IMR-90 (cell line): ENCODE measurements around the gene NPRL2.

ENCODE experiments used
- BHLHE40 ChIP-seq: fragments of 150-350 bp; IDR thresholded peaks from 2 replicates; pipeline ENCODE4 v1.6.1; 2016; ENCODE audit warnings: mild to moderate bottlenecking, low read depth, low read length
- CEBPB ChIP-seq: IDR thresholded peaks from 2 replicates; pipeline ENCODE4 v1.6.1; 2012; ENCODE audit warnings: low read depth, low read length, improper control_type of control experiment
- CHD1 ChIP-seq: IDR thresholded peaks from 2 replicates; pipeline ENCODE4 v1.6.1; 2012; ENCODE audit warnings: low read depth, low read length, improper control_type of control experiment
- MAFK ChIP-seq: IDR thresholded peaks from 2 replicates; pipeline ENCODE4 v1.6.1; 2012; ENCODE audit warnings: low read depth, low read length, improper control_type of control experiment
- MAZ ChIP-seq: IDR thresholded peaks from 2 replicates; pipeline ENCODE4 v1.6.1; 2012; ENCODE audit warnings: low read depth, mild to moderate bottlenecking, low read length, improper control_type of control experiment, moderate library complexity, borderline replicate concordance
- MXI1 ChIP-seq: IDR thresholded peaks from 2 replicates; pipeline ENCODE4 v1.6.1; 2012; ENCODE audit warnings: low read depth, mild to moderate bottlenecking, low read length, moderate library complexity, borderline replicate concordance
- POLR2A ChIP-seq: IDR thresholded peaks from 2 replicates; pipeline ENCODE4 v1.6.1; 2012; ENCODE audit warnings: mild to moderate bottlenecking, low read depth, low read length
- RAD21 ChIP-seq: IDR thresholded peaks from 2 replicates; pipeline ENCODE4 v1.6.1; 2012; ENCODE audit warnings: low read length, improper control_type of control experiment
- RFX5 ChIP-seq: IDR thresholded peaks from 2 replicates; pipeline ENCODE4 v1.8.0; 2012; ENCODE audit warnings: low read depth, mild to moderate bottlenecking, low read length, moderate library complexity
- SMC3 ChIP-seq: fragments of 150-350 bp; IDR thresholded peaks from 2 replicates; pipeline ENCODE4 v1.6.1; 2016; ENCODE audit warnings: low read depth, mild to moderate bottlenecking, antibody characterized with exemption, low read length, moderate library complexity
- TF ChIP-seq, protein P1 (sequence below): conservative IDR thresholded peaks from 2 replicates; pipeline ENCODE4 v1.5.1; 2012; ENCODE audit warnings: mild to moderate bottlenecking, low read depth, low read length, improper control_type of control experiment
- TF ChIP-seq, protein P2 (sequence below): fragments of 150-350 bp; IDR thresholded peaks from 2 replicates; pipeline ENCODE4 v1.6.1; 2017; ENCODE audit warnings: mild to moderate bottlenecking, antibody characterized with exemption, low read length, low read depth

DNA sequence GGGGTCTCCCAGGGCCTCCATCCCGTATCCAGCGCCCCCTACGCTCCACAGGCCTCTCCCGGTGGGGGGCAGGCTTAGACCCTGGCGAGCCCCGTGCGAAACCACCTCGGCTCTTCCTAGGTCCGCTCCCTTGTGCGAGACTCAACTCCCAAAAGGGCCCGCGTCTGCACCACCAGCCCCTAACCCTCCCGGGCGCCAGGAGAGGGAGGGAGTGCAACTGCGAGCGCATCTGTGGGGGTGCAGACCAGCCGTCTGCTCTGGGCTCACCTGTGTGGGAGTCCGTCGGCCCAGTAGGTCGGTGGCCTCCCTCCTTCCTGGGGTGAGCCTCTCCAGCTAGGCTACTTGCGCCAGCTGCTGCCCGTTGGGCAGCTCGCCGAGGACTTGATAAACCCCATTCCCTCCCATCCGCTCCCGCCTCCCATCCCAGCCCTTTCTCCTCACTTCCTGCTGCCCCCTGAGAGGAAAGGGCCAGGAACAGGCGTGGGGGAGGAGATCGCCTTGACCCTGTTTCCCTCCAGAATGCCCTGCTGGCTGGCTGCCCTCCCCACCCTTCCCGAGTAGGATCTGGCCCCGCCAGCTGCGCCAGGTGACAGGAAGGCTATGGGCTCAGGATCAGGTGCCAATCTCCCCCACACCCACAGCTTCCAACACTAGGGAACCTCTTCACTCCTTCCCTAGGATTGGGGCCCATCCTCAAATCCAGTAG is 28.0 kb downstream of the NPRL2 start, which contains the start of gene HYAL2:
- no peak for TF ChIP-seq SMC3
- TF ChIP-seq, protein P1, sequence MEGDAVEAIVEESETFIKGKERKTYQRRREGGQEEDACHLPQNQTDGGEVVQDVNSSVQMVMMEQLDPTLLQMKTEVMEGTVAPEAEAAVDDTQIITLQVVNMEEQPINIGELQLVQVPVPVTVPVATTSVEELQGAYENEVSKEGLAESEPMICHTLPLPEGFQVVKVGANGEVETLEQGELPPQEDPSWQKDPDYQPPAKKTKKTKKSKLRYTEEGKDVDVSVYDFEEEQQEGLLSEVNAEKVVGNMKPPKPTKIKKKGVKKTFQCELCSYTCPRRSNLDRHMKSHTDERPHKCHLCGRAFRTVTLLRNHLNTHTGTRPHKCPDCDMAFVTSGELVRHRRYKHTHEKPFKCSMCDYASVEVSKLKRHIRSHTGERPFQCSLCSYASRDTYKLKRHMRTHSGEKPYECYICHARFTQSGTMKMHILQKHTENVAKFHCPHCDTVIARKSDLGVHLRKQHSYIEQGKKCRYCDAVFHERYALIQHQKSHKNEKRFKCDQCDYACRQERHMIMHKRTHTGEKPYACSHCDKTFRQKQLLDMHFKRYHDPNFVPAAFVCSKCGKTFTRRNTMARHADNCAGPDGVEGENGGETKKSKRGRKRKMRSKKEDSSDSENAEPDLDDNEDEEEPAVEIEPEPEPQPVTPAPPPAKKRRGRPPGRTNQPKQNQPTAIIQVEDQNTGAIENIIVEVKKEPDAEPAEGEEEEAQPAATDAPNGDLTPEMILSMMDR = no peak
- TF ChIP-seq, protein P2, sequence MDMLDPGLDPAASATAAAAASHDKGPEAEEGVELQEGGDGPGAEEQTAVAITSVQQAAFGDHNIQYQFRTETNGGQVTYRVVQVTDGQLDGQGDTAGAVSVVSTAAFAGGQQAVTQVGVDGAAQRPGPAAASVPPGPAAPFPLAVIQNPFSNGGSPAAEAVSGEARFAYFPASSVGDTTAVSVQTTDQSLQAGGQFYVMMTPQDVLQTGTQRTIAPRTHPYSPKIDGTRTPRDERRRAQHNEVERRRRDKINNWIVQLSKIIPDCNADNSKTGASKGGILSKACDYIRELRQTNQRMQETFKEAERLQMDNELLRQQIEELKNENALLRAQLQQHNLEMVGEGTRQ = no peak
- no peak for TF ChIP-seq MAFK
- no peak for TF ChIP-seq POLR2A
- TF ChIP-seq BHLHE40 = no peak
- TF ChIP-seq CEBPB = no peak
- no peak for TF ChIP-seq RFX5
- no peak for TF ChIP-seq MAZ
- no peak for TF ChIP-seq RAD21
- TF ChIP-seq CHD1 = no peak
- no peak for TF ChIP-seq MXI1
